ENCODE results near the gene SV2B.

GRCh38 chr15:91231703-91232102, 131.6 kb downstream of the SV2B start:
- TF ChIP-seq POLR2A (IDR thresholded peaks at IDR 0.05) (no peak), EP300 (IDR thresholded peaks at IDR 0.05; ENCODE audit: low read depth) (no peak), CTCF (IDR thresholded peaks at IDR 0.05) (no peak)

Measured in transverse colon (tissue), 3 donors.